ENCODE results near the gene NAV2.

Gene NAV2

DNA sequence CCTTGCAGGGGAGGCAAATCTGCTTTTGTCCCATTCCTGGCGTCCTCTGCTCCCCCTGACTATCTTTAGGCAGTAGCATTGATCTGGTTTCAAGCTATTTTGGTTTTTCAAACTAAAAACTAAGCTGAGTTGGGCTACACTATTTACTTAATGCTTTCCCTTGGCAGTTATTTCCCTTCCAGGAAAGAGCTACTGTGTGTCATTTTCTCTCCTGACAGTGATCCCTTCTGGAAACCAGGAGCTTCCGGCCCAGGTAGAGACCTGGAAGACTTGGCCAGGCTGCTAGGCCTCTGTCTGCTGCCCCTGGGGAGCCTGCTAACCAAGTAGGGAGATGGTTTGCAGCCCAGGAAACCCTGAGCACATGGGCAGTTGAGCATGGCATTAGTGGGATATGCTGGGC lies 35.0 kb downstream of the NAV2 start:
- no peak for DNase-seq

- no peak for DNase-seq
Observed at GRCh38 chr11:19751055-19751454, 38.4 kb downstream of the NAV2 start.

DNA sequence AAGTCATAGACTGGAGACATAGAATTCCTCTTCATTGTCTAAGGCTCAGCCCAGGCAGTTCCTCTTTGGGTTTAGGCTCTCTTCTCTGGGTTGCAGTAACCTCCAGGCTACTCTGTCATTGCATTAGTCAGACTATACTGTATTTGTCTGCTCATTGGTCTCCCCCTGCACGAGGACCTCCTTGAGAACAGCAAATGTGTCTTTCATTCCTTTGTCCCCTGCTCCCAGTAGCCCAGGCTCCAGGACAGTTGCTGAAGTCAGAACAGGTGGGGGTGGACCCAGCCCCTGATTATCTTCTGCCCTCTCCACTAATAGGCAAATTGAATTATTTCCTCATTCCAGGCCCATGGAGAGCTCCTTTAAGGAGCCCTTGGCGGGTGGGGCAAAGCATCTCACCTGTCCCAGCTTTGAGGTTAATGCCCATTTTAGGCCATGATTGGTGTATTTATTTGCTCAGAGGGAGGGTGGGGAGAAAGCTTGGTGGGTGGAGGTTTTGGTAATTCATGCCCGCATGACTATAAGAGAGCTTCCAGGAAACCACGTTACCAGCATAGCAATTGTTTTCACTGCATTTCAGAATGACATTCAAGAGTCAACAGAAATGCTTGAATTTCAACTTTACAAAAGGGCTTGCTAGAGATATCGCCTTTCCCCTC lies 40.9 kb downstream of the NAV2 start:
- no peak for DNase-seq

DNA sequence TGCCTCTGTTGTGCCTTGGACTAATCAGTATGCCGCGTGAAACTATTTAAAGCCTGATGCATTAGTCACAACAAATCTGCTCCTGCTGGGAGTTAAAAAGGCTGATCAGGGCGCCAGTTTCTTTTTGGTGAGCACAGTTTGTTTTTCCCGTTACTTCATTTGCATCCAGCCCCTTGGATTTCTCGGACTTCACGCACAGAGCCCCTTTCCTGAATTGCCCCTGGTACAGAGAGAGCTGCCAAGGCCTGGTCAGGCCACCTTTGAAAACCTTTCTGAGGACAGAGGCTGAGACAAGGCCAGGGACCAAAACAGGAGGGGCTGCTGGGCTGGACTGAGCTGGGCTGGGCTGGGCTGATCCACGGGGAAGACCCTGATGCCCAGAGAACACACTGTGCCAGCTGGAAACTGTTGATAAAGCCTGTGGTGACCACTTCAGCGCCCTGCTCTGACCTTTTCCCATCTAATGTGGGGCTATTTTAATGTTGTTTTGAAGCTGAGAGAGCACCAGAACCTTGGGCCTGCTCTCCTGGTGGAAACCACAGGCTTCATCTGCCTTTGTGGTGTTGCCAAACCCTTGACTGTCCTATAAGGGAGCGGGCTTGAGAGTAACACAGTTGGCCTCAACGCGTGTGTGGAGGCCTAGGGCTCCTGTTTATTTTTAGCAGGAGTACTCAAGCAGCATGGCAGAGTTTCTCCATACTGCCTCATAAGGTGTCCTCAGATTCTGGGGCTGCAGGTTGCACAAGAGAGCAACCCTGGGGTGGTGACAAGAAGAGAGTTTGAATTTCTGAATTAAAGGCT lies 44.2 kb downstream of the NAV2 start:
- DNase-seq, result no peak

GRCh38 chr11:19759389-19759788 lies 46.8 kb downstream of the NAV2 start:
- DNase-seq, result no peak

- DNase-seq, result no peak
Observed at GRCh38 chr11:19762266-19762665, 49.6 kb downstream of the NAV2 start.

GRCh38 chr11:19763330-19763729 lies 50.7 kb downstream of the NAV2 start:
- no peak for DNase-seq

GRCh38 chr11:19766206-19766605 lies 53.6 kb downstream of the NAV2 start:
- DNase-seq, result no peak

DNA sequence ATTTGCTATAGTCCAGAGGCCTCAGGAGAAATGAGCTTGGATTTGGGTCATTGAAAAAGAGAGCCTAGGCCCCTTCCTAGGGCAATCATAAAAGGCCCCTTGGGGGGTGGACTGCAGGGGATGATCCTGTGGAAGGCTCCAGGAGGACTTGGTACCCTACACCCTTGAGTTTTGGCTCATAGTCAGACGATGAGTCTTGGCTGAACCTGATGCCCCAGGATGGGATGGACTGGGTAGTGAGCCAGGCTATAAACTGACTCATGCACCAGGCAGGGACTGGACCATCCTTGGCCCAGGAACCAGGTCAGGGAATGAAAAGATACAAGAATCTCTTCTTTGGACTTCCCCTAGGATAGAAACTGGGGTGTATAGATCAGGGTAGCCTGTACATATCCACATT lies 54.2 kb downstream of the NAV2 start:
- DNase-seq, result no peak

DNA sequence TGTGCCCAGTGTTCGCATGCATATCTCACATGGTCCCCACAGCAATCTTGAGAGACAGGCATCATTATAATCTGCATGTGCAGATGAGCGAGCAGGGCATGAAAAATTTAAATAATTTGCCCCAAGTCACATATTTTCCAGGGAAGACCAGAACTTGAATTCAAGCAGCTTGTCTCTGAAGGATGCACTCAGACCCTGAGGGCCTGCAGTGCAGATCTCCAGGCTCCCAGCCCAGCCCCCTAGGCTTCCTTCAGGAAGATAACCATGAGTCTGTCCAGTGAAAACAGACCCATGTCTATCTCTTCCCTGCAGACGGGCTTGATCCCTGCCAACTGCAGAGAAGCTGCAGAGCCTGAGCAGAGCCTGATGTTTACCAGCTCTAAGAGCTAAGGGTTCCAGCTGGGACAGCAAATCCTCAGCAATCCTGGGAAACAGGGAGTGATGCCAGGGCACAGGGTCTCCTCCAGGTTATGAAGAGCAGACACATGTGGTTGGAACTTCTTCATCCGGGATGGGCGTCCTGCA lies 55.1 kb downstream of the NAV2 start:
- DNase-seq, result no peak

DNA sequence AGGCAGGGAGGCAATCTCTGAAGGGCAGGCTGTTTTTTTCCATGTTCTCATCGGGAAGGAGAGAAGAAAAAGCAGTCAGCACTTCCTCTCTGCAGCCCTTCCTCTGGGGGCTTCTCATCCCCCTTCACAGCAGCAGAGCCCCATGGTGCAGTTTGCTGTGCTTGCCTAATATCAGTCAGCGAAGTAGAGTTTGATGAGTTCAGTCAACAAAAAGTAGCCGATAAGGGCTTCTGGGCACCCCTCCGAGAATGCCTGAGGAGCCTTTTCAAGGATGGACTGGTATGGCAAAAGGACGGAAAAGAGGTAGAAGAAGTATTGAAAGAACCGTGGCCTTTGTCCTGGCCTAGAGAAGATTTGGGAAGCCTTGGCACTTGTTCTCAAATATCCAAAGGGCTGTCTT lies 55.6 kb downstream of the NAV2 start:
- DNase-seq, result no peak

DNA sequence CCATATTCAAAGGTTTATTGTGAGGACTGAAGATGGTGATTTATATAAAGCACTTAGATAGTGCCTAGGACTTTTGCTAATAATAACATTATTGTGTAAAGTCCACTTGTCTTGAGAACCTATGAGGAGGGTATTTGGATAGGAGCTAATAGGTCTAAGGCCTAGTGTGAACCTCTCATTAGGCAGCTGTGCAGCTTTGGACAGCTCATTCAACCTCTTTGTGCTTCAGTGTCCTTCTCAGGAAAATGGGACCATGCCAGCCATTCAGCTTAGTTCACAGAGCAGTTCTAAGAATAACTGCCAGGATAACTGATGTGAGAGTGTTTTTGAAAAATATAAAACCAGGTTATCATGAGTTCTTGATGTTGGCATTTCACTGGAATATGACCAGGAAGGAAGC lies 56.2 kb downstream of the NAV2 start:
- no peak for DNase-seq

DNA sequence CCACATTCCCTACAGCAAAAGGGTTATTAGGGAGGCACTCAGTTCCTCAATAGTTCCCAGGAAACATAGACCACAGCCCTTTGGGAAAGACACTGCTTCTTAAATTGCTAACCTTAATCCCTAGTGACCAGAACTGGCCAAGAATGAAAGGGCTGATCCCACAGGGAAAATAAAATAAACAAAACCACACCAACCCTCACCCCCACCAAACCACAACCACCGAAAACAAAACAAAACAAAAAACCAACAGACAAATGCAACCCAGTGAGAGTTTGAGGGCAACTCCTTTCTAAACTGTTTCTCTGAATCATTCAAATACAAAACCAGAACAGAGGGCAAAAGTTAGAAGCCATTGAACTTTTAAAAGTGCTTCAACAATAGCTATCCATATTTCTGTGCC lies 57.2 kb downstream of the NAV2 start:
- DNase-seq, result no peak

DNA sequence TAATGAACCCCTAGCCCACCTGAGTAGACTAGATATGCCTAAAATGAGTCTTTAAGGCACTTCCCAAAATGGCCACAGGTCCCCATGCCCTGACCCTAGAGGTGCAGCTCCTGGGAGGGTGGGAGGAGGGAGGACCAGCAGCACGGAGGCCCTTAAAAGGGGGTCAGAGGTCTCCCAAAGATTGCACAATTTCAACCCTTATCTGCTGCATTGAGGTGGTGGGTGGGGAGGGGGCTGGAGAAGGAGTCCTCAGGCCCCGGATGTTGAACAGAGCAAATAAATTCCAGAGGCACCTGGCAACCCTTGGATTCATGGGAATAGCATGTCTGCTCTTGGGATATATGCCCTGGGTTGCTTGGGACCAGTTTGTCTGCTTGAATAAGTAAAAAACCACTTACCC lies 57.6 kb downstream of the NAV2 start:
- no peak for DNase-seq

DNA sequence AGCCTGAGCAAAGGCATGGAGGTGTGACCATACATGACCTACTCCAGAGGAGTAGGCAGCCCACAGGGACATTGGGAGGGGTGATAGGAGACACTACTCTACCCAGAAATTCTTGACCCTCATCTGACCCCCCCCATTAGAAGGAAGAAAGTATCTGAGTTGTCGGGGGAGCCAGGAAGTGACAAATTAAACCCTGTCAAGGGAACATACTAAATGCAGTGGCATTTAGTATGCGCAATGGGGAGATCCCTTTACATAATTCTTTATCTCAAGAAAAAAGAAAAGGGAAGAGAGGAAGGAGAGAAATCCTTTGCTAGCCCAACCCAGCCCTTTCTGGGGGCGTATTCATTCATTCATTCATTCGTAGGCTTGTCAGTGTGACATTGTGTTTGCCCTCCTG lies 58.8 kb downstream of the NAV2 start:
- no peak for DNase-seq

DNA sequence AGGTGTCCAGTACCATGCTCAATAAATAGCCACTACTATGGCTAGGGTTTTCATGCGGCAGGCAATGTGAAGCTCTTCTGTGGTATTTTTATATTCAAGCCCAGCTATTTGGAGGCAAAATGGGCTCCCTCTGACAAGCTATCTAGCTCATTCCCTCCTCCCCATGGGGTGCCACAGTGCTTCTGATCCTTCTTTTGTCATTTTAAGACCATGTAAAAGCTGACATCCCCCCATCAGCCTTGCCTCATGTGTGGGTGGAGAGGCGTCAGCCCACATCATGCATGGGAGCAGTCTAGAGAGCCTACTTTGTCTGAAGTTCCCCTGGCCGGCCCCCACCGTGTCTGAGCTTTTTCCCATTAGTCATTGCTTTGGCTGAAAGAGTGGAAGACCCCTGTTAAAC lies 59.8 kb downstream of the NAV2 start:
- no peak for DNase-seq

- DNase-seq, result no peak
Observed at GRCh38 chr11:19774329-19774728, 61.7 kb downstream of the NAV2 start.

GRCh38 chr11:19774817-19775580 lies 62.4 kb downstream of the NAV2 start:
- no peak for DNase-seq

GRCh38 chr11:19775622-19776021 lies 63.0 kb downstream of the NAV2 start:
- DNase-seq, result no peak

- DNase-seq, result no peak
Observed at GRCh38 chr11:19777039-19777376, 64.4 kb downstream of the NAV2 start.

- no peak for DNase-seq
Observed at GRCh38 chr11:19777377-19778102, 64.9 kb downstream of the NAV2 start.

GRCh38 chr11:19779740-19780139 lies 67.1 kb downstream of the NAV2 start:
- DNase-seq, result no peak

DNA sequence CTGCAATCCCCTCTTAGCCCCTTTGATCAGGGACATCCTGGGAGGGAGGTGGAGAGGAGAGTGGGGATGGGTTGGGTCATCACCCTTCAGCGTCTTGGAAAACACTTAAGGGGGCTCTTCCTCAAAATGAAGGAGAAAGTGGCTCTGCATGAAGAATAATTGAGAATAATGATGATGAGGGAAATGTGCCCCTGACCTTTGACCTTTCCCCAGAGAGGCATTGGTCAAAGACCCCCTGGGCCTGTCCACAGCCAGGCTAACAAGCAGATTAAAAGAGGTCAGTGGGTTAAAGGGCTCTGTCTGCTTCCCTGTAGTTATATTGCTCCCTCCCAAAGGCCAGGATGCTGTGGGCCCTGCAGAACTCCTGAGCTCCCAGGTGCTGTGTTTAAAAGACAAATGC lies 68.7 kb downstream of the NAV2 start:
- DNase-seq, result no peak

All from CD4-positive, alpha-beta T cell treated with Interleukin-10 for 1 hour (primary cell).